ENCODE measurements around the gene SIGMAR1. TPM values are rescaled to one million over a fixed set of nuclear protein-coding genes. Genes with fewer than 3 reads are reported as not detected.

The SIGMAR1 gene
- total RNA-seq, 2 donors from 2014 or later, result 30.2 to 39.4 TPM

Other genes with a start within 250 kb of the SIGMAR1 start
- gene FAM219A, start 179.2 kb downstream of the SIGMAR1 start, total RNA-seq, result 10 to 100 TPM; 12.3 to 13.4 TPM
- gene DNAI1, start 179.0 kb downstream of the SIGMAR1 start, total RNA-seq, result not detected
- 1 to 10 TPM in 1 of 2 donors, not detected in 1; 1.4 TPM for gene ENHO, start 114.8 kb downstream of the SIGMAR1 start, total RNA-seq
- not detected for gene CNTFR, start 48.1 kb downstream of the SIGMAR1 start, total RNA-seq
- 1 to 10 TPM; 8.3 to 9.0 TPM for gene RPP25L, start 25.7 kb downstream of the SIGMAR1 start, total RNA-seq
- gene DCTN3, start 17.3 kb downstream of the SIGMAR1 start, total RNA-seq, result 10 to 100 TPM; 76.4 to 82.4 TPM
- gene ARID3C, start 8.7 kb downstream of the SIGMAR1 start, total RNA-seq, result under 1 TPM in 1 of 2 donors, not detected in 1; 0.27 TPM
- gene GALT, start 8.9 kb upstream of the SIGMAR1 start, total RNA-seq, result 100 to 1,000 TPM; 155 to 208 TPM
- gene IL11RA, start 14.4 kb upstream of the SIGMAR1 start, total RNA-seq, result 100 to 1,000 TPM; 168 to 195 TPM
- not detected for gene CCL27, start 24.9 kb upstream of the SIGMAR1 start, total RNA-seq
- not detected for gene CCL19, start 53.5 kb upstream of the SIGMAR1 start, total RNA-seq
- not detected for gene CCL21, start 72.3 kb upstream of the SIGMAR1 start, total RNA-seq

Data from T-helper 17 cell (primary cell).